GM20431 (cell line): Measurements from ENCODE around the gene C2orf81.
"Not testable (repeated sequence)": the region's sequence is repeated elsewhere in the genome, so short reads cannot be mapped to it uniquely, and the experiment has no call there.

Source experiments
- in situ Hi-C: fragments of 300-500 bp; cut with MseI, MboI; formaldehyde crosslinking; loops from one replicate; pipeline ENCODE4 v1.15.0; 2020; ENCODE audit warnings: low sequenced_read_pairs; ENCODE audit not compliant: unreplicated experiment

The C2orf81 gene

DNA sequence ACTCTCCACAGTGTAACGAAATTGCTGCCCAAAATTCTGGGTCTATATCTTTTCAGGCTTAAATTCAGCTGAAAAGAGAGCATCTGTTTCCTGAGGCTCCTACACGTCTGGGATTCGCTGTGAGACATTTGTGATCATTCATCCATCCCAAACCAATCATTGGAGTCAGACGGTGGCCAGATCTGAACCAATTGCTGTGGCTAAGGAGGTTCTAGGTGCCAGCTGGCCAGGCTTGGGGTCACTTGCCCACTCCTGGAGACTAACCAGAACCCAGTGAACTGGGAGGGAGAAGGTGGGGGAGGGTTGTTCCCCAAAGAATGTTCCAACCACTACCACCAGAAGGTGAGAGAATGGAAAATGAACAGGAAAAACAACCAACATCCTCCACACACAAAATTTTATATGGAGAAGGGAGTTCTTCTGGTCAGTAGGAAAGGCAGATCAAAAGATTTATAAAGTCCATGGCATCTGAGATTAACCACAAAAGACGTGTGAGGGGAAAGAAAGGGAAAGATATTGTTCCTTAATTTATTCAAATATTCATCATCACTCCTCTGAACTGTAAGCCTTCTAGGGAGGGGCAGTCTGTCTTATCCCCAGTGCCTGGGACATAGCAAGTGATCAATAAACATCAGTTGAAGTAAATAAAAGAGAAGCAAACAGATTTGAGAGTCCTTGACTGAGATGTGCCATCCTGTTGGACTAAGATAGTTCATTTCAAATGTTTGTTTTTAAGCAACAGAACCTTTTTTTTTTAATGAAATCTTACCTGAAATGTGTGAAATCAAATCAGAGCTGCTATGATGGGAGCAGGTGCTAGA lies 23.3 kb upstream of the C2orf81 start:
- in situ Hi-C loops = no loop called here

DNA sequence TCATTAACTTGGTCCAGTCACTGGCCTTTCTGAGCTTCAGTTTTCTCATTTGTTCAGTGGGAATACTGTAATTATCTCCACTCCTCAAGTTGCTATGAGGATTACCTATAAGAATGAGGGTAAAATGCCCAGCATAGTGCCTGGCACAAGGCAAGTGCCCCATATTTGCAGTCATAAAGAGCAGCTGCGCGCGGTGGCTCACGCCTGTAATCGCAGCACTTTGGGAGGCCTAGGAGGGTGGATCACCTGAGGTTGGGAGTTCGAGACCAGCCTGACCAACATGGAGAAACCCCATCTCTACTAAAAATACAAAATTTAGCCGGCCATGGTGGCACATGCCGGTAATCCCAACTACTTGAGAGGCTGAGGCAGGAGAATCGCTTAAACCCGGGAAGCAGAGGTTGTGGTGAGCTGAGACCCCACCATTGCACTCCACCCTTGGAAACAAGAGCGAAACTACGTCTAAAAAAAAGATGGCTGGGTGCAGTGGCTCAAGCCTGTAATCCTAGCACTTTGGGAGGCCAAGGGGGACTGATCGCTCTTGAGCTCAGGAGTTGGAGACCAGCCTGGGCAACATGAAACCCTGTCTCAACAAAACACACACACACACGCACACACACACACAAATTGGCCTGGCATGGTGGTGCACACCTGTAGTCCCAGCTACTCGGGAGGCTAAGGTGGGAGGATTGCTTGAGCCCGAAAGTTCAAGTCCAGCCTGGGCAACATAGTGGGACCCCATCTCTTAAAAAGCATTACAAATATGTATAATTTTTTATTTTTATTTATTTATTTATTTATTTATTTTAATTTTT lies 21.3 kb upstream of the C2orf81 start:
- in situ Hi-C loops = not testable (repeated sequence)

DNA sequence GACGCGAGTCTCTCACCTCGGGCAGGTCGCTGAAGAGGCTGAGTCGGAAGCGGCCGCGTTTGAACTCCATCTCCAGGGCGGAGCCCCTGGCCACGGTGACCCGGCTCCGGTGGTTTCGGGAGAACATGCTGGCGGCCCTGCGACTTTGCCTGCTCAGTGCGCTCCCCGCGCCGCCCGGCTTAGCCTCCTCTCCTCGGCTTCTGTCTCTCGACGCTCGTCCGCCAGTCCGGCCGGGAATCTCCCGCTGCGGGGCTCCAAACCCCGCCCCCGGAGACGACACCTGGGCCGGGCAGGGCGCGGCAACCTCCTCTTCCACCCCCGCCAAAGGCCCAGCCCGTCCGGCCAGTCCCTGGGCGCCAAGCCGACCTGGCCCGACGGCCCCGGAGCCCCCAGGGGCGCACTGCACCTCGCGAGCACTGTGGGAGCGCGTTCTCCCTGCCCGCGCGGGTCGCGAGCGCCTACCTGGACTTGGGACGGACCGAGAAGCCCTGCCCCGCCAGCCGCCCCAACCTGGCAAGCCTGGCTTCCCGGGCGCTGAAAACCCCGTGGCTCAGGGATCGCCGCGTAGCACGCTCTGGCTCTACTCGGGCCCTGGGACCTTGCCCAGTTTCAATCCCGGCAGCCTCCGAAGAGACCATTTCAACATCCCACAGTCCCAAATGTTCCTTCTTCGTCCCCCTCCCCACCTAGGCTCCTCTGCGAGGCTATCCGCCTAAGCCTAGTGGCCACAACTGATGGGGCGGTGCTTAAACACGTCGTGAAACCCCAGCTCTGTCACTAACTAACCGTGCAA lies 20.5 kb upstream of the C2orf81 start, which contains the start of gene RTKN:
Gene RTKN, minus strand, starts transcription at position 248 of the 793 bp plus-strand sequence. Its CDS starts 121 bp downstream, at position 127.
- in situ Hi-C loops = no loop called here

DNA sequence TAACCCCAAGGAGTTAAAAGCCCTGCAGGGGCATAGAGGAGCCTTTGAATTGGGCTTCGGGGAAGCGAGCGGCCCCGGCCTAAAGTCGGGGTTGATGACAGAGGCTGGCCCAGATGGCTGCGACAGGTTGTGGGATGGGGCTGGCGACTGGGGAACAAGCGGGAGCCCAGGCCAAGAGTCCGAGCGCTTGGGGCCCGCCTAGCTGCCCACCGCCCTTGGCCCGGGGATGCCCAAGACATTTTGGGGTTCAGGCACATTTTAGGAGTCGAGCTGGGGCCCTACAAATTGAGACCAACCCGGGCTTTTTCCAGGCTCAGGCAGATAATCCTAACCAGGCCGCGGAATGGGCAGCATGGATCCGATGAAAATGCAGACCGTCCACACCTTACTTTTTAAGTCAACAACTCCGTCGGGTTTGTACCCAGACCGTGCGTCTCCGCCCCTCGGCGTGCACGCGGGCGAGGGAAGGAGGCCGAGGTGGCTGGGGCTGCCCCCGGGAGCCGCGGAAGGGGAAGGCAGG lies 19.8 kb upstream of the C2orf81 start:
- in situ Hi-C loops = no loop called here

DNA sequence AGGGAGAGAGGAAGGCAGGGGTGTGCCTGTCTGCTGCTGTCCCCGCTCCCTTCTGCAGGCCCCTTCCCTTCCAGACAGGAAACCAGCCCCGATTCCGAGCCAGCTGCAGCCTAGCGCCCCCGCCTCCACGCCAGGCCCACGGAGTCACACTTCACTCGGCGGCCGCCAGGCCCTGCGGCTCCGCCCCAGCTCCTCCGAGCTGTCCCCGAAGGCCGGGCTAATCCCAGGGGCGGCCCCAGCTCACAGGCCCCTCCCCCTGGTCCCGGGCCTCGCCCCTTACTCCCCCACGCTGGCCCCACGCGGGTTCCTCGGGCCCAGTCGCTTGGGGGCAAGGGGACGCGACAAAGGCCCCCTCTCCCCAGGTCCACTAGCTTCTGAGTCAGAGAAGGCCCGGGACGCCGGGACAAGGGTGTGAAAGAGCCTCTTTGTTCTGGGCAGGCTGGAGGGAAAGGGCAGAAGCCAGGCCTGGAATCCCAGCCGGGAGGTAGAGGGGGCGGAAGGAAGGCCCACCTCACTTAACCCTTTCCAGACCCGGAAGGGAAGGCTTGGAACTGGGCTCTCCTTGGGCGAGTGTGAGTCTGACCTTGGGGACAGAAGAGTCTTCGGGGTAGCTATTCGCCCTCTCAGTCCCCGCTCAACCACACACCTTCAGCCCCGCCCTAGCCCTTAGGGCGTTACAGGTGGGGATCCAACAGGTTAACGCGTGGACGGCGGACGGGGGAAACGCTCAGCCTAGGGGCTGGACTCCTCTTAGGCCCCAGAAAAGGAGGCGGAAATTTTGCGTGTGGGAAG lies 19.2 kb upstream of the C2orf81 start:
- in situ Hi-C loops = no loop called here

DNA sequence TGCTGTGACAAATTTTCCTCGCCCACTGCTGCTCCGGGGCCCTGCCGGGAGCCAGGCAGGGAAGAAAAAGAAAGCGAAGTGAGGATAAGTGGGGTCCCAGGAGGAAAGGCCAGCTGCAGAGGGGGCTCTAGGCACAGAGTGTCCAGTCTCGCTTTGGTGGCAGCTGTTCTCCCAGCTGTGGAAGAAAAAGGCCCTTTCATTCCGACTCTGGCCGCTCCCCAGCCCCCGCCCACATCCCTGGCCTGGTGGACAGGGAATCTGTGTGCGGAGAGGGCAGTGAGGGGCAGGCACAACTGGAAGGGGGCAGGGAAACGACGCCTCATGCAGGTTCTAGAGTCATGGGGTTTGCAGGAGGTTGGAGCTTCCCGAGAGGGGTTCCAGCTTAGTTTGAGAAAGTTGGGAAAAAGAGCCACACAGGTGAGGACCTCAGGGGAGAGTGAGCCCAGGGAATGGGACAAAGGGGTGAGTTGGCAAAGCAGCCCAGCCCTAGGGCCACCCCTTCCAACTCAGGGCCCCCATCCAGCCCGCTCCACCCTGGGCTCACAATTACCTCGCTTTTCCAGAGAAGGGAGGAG lies 18.5 kb upstream of the C2orf81 start:
- in situ Hi-C loops = no loop called here

DNA sequence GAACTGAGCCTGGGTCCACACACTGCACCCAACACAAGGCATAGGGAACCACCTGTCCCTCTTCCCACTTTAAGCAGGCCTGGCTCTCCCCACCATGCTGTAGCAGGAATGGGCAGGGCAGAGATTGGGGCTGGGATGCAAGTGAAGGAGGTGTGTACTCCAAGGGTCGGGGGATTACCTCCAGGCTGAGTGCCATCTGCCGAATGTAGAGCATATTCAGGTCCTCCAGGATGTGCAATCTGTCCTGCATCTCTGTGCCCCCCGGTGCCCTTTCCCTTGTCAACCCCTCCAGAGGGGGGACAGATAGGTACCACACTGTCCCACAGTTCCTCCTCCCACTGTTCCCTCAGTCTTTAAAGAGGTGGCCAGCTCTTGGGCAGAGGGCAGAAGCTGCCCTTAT lies 18.0 kb upstream of the C2orf81 start:
- in situ Hi-C loops = no loop called here

DNA sequence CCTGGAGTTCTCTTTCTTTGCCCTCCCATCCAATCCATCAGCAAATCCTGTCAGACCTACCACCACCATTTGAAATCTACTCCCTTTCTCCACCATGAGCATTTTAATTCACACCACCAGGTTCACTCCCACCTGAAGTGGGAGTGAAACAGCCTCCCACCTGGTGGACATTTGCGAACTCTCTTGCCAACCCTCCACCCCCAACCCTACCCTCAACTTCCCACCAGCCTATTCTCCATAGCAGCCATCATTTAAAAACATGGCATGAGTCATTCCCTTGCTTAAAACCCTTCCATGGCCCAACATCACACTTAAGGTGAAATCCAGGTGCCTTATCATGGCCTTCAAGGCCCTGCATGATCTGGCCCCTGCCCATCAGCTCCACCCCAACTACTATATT lies 16.8 kb upstream of the C2orf81 start:
- in situ Hi-C loops = no loop called here

DNA sequence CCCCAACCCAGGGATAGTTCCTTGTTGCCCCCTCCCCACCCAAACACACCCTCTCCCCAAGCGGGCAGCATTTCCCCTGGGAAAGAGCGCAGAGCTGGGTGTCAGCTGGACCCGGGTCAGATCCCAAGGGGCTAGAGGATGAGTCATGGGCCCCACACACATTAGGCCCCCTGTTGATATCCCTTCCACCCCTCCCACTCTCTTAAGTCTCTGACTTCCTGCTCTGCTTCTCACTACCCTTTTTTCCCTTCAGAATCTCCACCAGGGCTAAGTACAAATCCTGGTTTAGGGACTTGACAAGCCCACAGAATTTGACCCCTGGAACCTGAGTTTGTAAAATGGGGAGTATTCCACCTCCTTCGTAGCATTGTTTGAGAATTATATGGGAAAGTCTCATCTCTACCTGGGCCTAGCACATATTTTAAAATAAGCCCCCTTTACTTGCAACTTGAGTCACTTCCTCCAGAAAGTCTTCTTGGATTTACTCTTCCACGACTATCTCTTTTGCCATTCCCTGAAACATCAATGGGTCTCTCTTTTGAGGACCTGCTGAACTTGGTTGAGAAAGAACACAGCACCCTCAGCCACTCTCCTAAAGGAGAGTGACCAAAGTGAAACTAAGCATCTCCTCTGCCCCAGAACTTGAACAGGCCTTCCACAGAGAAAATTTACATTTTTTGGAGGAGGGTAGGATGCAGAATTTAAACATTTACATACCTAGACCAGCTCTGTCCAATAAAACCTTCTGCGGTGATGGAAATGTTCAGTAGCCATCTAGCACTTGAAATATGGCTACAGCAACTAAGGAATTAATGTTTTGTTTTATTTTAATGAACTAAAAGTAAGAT lies 15.7 kb upstream of the C2orf81 start:
- in situ Hi-C loops = no loop called here

DNA sequence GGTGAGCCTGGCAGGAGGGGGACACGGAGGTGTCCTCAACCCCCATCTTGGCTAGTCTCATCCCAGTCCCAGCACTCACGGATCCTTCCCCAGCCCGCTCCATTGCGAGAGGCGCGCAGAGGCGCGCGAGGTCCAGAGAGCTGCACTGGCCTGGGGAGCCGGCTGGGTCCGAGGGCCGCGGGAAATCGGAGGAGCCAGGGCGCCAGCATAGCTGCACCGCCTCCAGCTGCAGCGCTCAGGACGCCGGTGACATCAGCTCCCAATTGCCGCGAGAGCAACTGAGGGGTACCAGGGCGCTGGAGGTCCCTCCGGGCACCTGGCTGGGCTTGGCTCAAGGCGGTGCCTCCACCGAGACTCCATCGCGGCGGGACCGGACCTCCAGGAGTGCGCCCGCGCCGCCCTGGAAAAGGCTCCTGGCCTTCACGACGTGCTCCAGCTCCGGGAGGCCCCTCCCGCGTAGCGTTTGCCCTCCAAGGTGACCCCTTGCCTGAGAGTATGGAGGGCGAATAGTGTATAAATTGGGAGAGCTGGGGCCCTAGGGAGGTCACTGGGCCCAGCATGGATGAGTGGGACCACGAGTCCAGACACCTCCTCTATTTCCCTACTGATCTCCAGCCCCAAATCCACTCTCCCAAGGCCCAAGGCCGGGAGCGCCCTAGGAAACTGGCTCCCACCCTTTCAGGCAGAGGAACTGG lies 14.8 kb upstream of the C2orf81 start:
- in situ Hi-C loops = no loop called here

DNA sequence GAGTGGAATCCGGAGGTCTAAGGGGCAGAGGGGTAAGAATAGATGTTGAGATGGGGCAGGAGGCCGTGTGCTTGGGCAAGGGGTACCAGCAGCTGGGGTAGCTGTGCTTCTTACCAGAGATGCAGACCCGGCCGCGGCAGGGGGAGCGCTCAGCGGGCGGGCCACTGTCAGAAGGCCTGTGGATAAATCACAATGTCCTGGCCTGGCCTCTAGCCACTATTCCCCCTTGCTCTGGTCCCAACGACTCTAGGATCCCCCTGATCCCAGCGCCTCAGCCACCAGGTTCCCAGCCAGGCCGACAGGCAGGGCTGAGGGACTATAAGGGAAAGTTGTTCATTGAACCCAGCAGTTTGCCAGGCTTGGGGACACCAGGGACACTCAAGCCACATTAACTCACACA lies 9.1 kb upstream of the C2orf81 start:
- in situ Hi-C loops = no loop called here

DNA sequence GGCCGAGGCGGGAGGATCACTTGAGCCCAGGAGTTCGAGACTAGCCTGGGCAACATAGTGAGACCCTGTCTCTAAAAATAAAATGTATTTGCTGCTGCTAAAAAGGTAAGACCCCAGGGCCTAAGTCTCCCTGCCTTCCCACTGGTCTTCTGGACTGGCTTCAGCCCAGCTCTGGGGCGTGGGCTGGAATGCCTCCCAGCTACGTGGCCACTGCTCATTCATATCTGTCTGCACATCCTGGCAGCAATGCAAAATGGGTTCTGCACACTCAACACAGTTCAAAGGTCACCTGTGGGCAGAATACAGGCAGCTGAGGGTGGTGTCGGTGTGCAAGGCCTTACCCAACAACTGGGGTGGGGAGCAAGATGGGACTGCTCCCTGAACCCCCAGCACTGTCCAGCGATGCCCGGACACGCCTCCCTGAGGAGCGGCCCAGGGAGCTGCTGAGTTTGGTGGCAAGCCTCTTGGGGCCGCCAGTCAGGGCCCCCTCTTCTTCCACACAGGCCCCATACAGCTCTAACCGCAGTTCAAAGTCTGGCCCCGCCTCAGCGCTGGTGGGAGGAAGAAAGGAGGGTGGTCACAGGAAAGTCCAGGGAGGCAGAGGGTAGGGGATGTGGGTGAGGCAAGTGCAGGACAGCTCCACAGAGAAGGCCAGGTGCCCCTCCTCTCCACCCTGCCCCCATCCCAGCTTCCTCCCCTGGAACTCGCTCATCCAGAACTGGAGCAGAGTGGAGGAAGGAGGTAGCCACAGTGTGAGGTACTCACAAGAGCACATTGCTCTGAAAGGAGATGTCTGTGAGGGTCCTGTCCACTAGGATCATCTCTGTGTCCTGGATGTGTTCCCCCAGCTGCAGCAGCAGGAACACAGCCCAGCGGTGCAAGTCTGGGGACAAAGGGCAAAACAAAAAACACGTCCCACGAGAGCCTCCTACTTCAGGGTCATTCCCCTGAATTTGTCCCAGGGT lies 8.3 kb upstream of the C2orf81 start:
- in situ Hi-C loops = no loop called here

DNA sequence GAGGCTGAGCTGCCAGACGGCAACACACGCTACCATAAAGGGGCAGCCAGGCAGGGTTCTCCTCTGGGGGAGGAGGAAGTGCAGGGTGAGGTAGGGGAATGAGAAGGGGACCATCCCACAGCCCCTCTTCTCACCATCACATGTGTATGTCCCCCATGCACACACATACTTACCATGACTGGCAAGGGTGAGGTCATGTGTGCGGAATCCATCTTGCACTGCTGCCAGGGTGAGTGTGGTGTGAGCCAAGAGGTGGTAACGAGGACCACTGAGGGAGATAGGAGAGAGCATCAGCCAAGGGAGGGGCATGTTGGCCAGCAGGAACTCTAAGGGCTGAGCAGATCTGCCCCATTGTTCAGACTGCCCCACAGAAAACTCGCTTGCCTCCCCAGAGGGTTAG lies 7.3 kb upstream of the C2orf81 start:
- in situ Hi-C loops = no loop called here

DNA sequence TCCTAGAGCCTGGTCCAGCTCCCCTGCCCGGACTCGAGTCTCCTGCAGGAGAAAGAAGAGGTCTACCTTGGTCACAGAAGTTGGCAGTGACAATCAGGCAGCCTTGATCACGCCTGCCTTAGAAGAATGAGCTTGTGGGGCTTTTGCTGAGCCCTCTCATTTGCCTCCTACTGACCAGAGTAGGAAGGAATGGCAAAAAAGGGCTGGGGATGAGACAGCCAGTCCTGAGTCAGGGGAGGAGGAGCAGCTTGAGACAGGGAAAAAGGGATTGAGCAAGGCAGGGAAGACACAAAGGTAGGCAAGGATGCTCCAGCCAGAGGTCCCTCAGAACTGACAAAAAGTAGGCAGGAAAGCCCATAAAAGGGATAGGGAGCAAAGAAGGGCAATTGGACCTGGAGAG lies 6.1 kb upstream of the C2orf81 start:
- in situ Hi-C loops = no loop called here

DNA sequence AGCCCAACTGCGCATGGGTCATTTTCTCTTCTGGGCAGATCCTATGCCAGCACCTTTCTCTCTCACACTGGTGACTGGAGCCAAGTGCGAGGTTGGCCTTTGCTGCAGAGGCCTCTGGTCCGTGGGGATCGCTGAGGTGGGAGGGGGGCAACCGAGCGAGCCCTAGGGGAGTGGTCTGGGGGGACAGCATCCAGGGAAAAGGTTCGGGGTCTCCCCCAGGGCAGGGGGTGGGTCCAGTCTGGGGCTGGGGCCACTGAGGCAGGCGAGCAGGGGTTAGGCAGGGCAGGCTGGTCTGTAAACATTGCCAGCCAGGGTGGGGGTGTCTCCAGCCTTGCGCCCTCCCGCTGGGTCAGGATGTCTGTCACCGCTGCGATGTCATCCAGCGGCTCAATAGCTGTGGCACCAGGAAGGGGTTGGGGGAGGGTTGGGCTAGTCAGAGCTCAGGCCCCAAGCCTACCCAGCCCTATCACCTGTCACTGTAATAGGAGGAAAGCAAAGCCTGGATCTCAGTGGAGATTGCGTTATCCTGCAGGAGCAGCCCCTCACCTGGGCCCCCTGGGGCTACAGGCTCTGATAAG lies 4.9 kb upstream of the C2orf81 start:
- in situ Hi-C loops = no loop called here

DNA sequence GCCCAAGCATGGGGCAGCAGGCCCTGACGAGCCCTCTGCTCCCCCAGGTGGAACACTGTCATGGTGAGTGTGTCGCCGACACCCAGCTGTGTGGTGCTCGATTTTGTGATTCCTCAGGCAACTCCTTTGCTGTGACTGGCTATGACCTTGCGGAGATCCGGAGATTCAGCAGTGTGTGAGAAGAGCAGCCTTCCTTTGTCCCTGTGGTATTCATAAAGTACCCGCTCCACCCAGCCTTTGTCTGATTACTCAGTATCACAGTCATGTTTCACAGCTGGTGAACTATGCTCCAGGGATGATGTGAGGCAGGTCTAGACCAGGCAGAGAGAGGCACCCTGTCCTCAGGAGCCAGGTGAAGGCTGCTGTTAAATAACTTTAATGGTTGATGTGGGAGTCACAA lies 4.1 kb upstream of the C2orf81 start:
- in situ Hi-C loops = no loop called here
